K562 (cell line): ENCODE data around the gene PAM. TPM values are rescaled to one million over a fixed set of nuclear protein-coding genes. Genes with fewer than 3 reads are reported as not detected.

Experiments
- ATAC-seq: fragments of 200-7000 bp; cut with Tn5 transposase; 3 replicates; pipeline ENCODE4 v1.9.1; 2020; ENCODE audit warnings: moderate library complexity
- BruUV-seq: library from RNA; stranded (reverse); fragments of 400-500 nt; replicated peaks from 2 replicates; lab custom pipeline; 2021; lab: Mats Ljungman, UMichigan
- CTCF ChIA-PET: fragments of 300-600 bp; formaldehyde crosslinking; extraction: SDS; loops from one replicate; lab custom pipeline; 2021; ENCODE audit warnings: low intra/inter-chr PET ratio; lab: Yijun Ruan, JAX
- POLR2A ChIA-PET: fragments of 300-600, 350-650 bp; sonication (Branson Sonifier 250); formaldehyde crosslinking; extraction: SDS; loops from one replicate; lab custom pipeline; 2021; ENCODE audit warnings: antibody characterized with exemption, inconsistent platforms; lab: Yijun Ruan, JAX
- DNase-seq, 4 experiments: peaks; one replicate each; pipeline versions ENCODE4 v3.0.0 to v3.0.0-alpha.2; 2011 to 2018; ENCODE audit warnings: low spot score in 3 of 4, mixed read lengths in 3 of 4; ENCODE audit errors: extremely low read depth in 1 of 4
- FAIRE-seq: peaks from 2 replicates; lab custom pipeline; 2011; peaks lifted over from hg19 to GRCh38; lab: Jason Lieb, UNC
- H2AFZ ChIP-seq: 2 replicates; pipeline ENCODE4 v1.6.0; 2011; ENCODE audit warnings: low read depth, low read length, control low read depth, inconsistent platforms
- H3K27ac ChIP-seq: fragments of 200-600 bp; 3 replicates; pipeline ENCODE4 v1.8.0; 2011; ENCODE audit warnings: low read depth, mild to moderate bottlenecking, control low read depth, inconsistent platforms, low read length, moderate library complexity, mixed read lengths; ENCODE audit errors: extremely low read depth
- H3K27me3 ChIP-seq, 2 experiments: fragments of 300-600 bp in 1 of 2; 2 replicates in 1 of 2; 3 replicates in 1 of 2; pipeline versions ENCODE4 v1.6.0 to v1.8.0; 2011; ENCODE audit warnings: inconsistent platforms in 2 of 2, low read length in 2 of 2, mild to moderate bottlenecking in 1 of 2, mixed read lengths in 1 of 2, moderate library complexity in 1 of 2; ENCODE audit not compliant: control insufficient read depth in 2 of 2, insufficient read depth in 2 of 2
- H3K36me3 ChIP-seq: fragments of 300-600 bp; 3 replicates; pipeline ENCODE4 v1.8.0; 2011; ENCODE audit warnings: mild to moderate bottlenecking, low read length, inconsistent platforms; ENCODE audit not compliant: control insufficient read depth, insufficient read depth
- H3K4me1 ChIP-seq, 2 experiments: fragments of 200-600 bp in 1 of 2; replicated peaks in 1 of 2; 2 replicates in 1 of 2; 3 replicates in 1 of 2; pipeline versions ENCODE4 v1.5.1 to v1.8.0; 2011; ENCODE audit warnings: inconsistent platforms in 2 of 2, low read length in 2 of 2, mild to moderate bottlenecking in 1 of 2, mixed read lengths in 1 of 2, moderate library complexity in 1 of 2; ENCODE audit not compliant: control insufficient read depth in 2 of 2, insufficient read depth in 2 of 2
- H3K4me2 ChIP-seq: 2 replicates; pipeline ENCODE4 v1.6.1; 2011; ENCODE audit warnings: low read length, control low read depth, inconsistent platforms, mixed read lengths; ENCODE audit not compliant: insufficient read depth
- H3K4me3 ChIP-seq: fragments of 200-600 bp; sonication (generic), shearing (Covaris generic); 2 replicates; pipeline ENCODE4 v1.5.1; 2016; ENCODE audit warnings: control low read depth, inconsistent platforms
- H3K79me2 ChIP-seq: fragments of 200-600 bp; 3 replicates; pipeline ENCODE4 v1.8.0; 2011; ENCODE audit warnings: low read length, inconsistent platforms; ENCODE audit not compliant: control insufficient read depth, insufficient read depth
- H3K9ac ChIP-seq, 2 experiments: 2 replicates each; pipeline versions ENCODE4 v1.6.0 to v1.6.1; 2011; ENCODE audit warnings: low read depth in 2 of 2, low read length in 2 of 2, control low read depth in 1 of 2, inconsistent platforms in 1 of 2, mild to moderate bottlenecking in 1 of 2, mixed read lengths in 1 of 2; ENCODE audit not compliant: insufficient read depth in 1 of 2
- H3K9me1 ChIP-seq: one replicate; pipeline ENCODE4 v1.6.0; 2011; ENCODE audit warnings: inconsistent platforms, mild to moderate bottlenecking, low read length, moderate library complexity; ENCODE audit not compliant: control insufficient read depth, insufficient read depth
- H3K9me3 ChIP-seq: replicated peaks from 2 replicates; pipeline ENCODE4 v1.5.1; 2011; ENCODE audit warnings: low read depth, low read length, inconsistent platforms; ENCODE audit not compliant: control insufficient read depth, insufficient read depth
- H4K20me1 ChIP-seq: replicated peaks from 2 replicates; pipeline ENCODE4 v1.6.1; 2011; ENCODE audit warnings: low read length, inconsistent platforms, mixed read lengths; ENCODE audit not compliant: control insufficient read depth, insufficient read depth
- ARID2 ChIP-seq: fragments of 450-650 bp; IDR thresholded peaks from 2 replicates; pipeline ENCODE4 v1.6.1; 2017; ENCODE audit warnings: antibody characterized with exemption, mild to moderate bottlenecking
- ATF1 ChIP-seq, 2 experiments: fragments of 450-650 bp in 1 of 2; IDR thresholded peaks; 2 replicates each; pipeline ENCODE4 v1.6.1; 2016; ENCODE audit warnings: missing compliant biosample characterization in 1 of 2, missing genetic modification characterization in 1 of 2
- ATF3 ChIP-seq, 2 experiments: fragments of 450-650 bp in 1 of 2; sonication (generic) in 1 of 2; formaldehyde crosslinking in 1 of 2; IDR thresholded peaks in 1 of 2; conservative IDR thresholded peaks in 1 of 2; 2 replicates each; pipeline versions ENCODE4 v1.6.1 to v1.8.1; 2016 to 2023; ENCODE audit warnings: mild to moderate bottlenecking in 2 of 2, moderate library complexity in 2 of 2, inconsistent platforms in 1 of 2, missing genetic modification reagents in 1 of 2
- CC2D1A ChIP-seq: fragments of 450-650 bp; IDR thresholded peaks from 2 replicates; pipeline ENCODE4 v1.6.1; 2017; ENCODE audit warnings: mild to moderate bottlenecking
- KDM5B ChIP-seq: fragments of 200-600 bp; sonication (generic); IDR thresholded peaks from 2 replicates; pipeline ENCODE4 v1.6.1; 2012; ENCODE audit warnings: low read depth, mild to moderate bottlenecking, moderate library complexity, low read length, control low read depth, inconsistent platforms; ENCODE audit not compliant: insufficient replicate concordance
- MITF ChIP-seq: IDR thresholded peaks from 2 replicates; pipeline ENCODE4 v1.6.1; 2014; ENCODE audit warnings: antibody characterized with exemption
- MTA2 ChIP-seq: fragments of 450-650 bp; IDR thresholded peaks from 2 replicates; pipeline ENCODE4 v1.6.1; 2016; ENCODE audit warnings: low read depth
- PHF21A ChIP-seq: fragments of 450-650 bp; IDR thresholded peaks from 2 replicates; pipeline ENCODE4 v1.6.1; 2017; ENCODE audit warnings: low read depth, borderline replicate concordance
- SAFB ChIP-seq: fragments of 200-400 bp; formaldehyde crosslinking; IDR thresholded peaks from 2 replicates; pipeline ENCODE4 v1.6.1; 2017; ENCODE audit warnings: low read depth, low read length, borderline replicate concordance
- THRB ChIP-seq: fragments of 450-650 bp; formaldehyde crosslinking; conservative IDR thresholded peaks from 2 replicates; pipeline ENCODE4 v1.4.0; 2022; ENCODE audit warnings: mild to moderate bottlenecking, missing genetic modification characterization
- WGBS: fragments of 100-300 bp; shearing (Covaris generic); methylation state at CpG from one replicate; pipeline ENCODE4 v1.1.6; 2016; ENCODE audit warnings: low coverage, mixed read lengths; ENCODE audit not compliant: insufficient coverage; ENCODE audit errors: missing lambda C conversion rate; 5-methylcytosine and 5-hydroxymethylcytosine counted together
- in situ Hi-C: fragments of 300-500 bp; cut with MboI; formaldehyde crosslinking; loops from 4 replicates; pipeline ENCODE4 v1.15.0; 2018; ENCODE audit warnings: inconsistent platforms, mixed read lengths
- intact Hi-C: fragments of 100-400 bp; cut with micrococcal nuclease; formaldehyde crosslinking; loops from 2 replicates; pipeline ENCODE4 v1.14.2; 2022
- polyA plus RNA-seq, 8 experiments: library from polyadenylated mRNA; depleted of rRNA in 4 of 8; stranded (reverse) in 5 of 8; unstranded in 3 of 8; fragments of >200 nt; fragmentation: Nextera tagmentation in 2 of 8; fragmentation: Illumina TruSeq in 1 of 8; extraction: Ambion mirVana in 2 of 8; extraction: Trizol in 1 of 8; gene quantifications; 2 replicates each; pipeline versions ENCODE4 v1.2.1 to v1.2.3, GENCODE V29; 2011 to 2014; ENCODE audit warnings: inconsistent platforms in 1 of 8, missing spikeins in 1 of 8
- total RNA-seq, 7 experiments: library from RNA; depleted of rRNA in 6 of 7; stranded (reverse); fragments of >200 nt in 6 of 7; fragmentation: Illumina TruSeq in 2 of 7; extraction: Trizol in 2 of 7; gene quantifications; 2 replicates each; pipeline versions ENCODE4 v1.2.1 to v1.2.3, GENCODE V29; 2011 to 2021; ENCODE audit warnings: low replicate concordance in 1 of 7

PAM gene
- total and polyA plus RNA-seq, 9 of the 15 experiments (the other 6 are each of a cell fraction or from before 2014, with no cell fraction given) = 0.39 to 3.1 (median 0.77) TPM

- TF ChIP-seq THRB (CRISPR knock-in tag) = no peak
- TF ChIP-seq MITF = no peak
- no peak for TF ChIP-seq CC2D1A
- TF ChIP-seq ATF1 (CRISPR knock-in tag; IDR thresholded peaks at IDR 0.05) = no peak
- TF ChIP-seq ATF1 (tag; IDR thresholded peaks at IDR 0.05) = peak; percentile 35; the same call in 1 of the 2 replicates
- peak; percentile 16; the same call in 1 of the 2 replicates for TF ChIP-seq ATF3 (IDR thresholded peaks at IDR 0.05)
- TF ChIP-seq ATF3 (CRISPR knock-in tag; conservative IDR thresholded peaks at IDR 0.05) = no peak
These were observed 114.1 kb downstream of the PAM start (continued) for GRCh38 chr5:102869230-102869629.

- no peaks in the 10 kb centered on the region for H3K27me3 ChIP-seq
- H4K20me1 ChIP-seq = no peaks in the 10 kb centered on the region
- H2AFZ ChIP-seq = no peak overlapping the region
- no peaks in the 10 kb centered on the region for H3K36me3 ChIP-seq
- no peak for FAIRE-seq
- no peaks in the 10 kb centered on the region for H3K4me1 ChIP-seq
- in situ Hi-C loops = no loop called here
- BruUV-seq = no TSS peak
- H3K4me2 ChIP-seq = no peak overlapping the region
- no peaks in the 10 kb centered on the region for H3K9me1 ChIP-seq
- no peak for TF ChIP-seq ARID2
- no peak for TF ChIP-seq SAFB
- no peak for TF ChIP-seq KDM5B
- no peak for TF ChIP-seq PHF21A
- no peak for TF ChIP-seq MTA2
- TF ChIP-seq, all 486 proteins: peak for 0
- CTCF ChIA-PET = no interaction called here
- H3K9me3 ChIP-seq = no peaks in the 10 kb centered on the region
- no peak overlapping the region for H3K4me3 ChIP-seq
- H3K9ac ChIP-seq = no peak overlapping the region
- 2% methylated on average over 11 of the region's 11 CpGs for WGBS
- no peak overlapping the region for H3K27ac ChIP-seq
- intact Hi-C loops = no loop called here
- H3K79me2 ChIP-seq = no peaks in the 10 kb centered on the region
- POLR2A ChIA-PET = no interaction called here
- ATAC-seq (no peak), DNase-seq (no peak)
These were observed 118.4 kb downstream of the PAM start for GRCh38 chr5:102873379-102873932.
